Measurements from ENCODE around the gene PRPF40B. TPM values are rescaled to one million over a fixed set of nuclear protein-coding genes. Genes with fewer than 3 reads are reported as not detected.
A peak's percentile ranks its signal among the peaks of the same experiment; 100 is the strongest.

Gene PRPF40B
- total and polyA plus RNA-seq, 12 donors, result 13.4 to 37.5 (median 21.6) TPM

GRCh38 chr12:49661746-49662145 lies 38.4 kb downstream of the PRPF40B start:
- H3K9me3 ChIP-seq, result no peaks in the 10 kb centered on the region
- TF ChIP-seq, protein P1, sequence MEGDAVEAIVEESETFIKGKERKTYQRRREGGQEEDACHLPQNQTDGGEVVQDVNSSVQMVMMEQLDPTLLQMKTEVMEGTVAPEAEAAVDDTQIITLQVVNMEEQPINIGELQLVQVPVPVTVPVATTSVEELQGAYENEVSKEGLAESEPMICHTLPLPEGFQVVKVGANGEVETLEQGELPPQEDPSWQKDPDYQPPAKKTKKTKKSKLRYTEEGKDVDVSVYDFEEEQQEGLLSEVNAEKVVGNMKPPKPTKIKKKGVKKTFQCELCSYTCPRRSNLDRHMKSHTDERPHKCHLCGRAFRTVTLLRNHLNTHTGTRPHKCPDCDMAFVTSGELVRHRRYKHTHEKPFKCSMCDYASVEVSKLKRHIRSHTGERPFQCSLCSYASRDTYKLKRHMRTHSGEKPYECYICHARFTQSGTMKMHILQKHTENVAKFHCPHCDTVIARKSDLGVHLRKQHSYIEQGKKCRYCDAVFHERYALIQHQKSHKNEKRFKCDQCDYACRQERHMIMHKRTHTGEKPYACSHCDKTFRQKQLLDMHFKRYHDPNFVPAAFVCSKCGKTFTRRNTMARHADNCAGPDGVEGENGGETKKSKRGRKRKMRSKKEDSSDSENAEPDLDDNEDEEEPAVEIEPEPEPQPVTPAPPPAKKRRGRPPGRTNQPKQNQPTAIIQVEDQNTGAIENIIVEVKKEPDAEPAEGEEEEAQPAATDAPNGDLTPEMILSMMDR (IDR thresholded peaks at IDR 0.05), result no peak
- no peak for ATAC-seq
- H3K27me3 ChIP-seq, result no peaks in the 10 kb centered on the region
- H3K4me3 ChIP-seq, result no peak overlapping the region
- WGBS, 2 donors, result 79 to 82% methylated on average over 3 of the region's 3 CpGs
- peaks cover 34 to 100% (median 96%) of the 10 kb centered on the region in 9 donors for H3K4me1 ChIP-seq
- H3K36me3 ChIP-seq, result peaks cover 0 to 68% (median 7%) of the 10 kb centered on the region in 9 donors
- intact Hi-C loops (cut with DNase I), result loop anchor here in 1 of 10 donors (5.0 kb wide), 1 partner anchor 41 kb away; no protein-coding TSS in a partner anchor
- H3K27ac ChIP-seq, result peak overlapping the region in 8 of 10 donors; percentile 74 to 97 (median 88)
- DNase-seq, result no peak

DNA sequence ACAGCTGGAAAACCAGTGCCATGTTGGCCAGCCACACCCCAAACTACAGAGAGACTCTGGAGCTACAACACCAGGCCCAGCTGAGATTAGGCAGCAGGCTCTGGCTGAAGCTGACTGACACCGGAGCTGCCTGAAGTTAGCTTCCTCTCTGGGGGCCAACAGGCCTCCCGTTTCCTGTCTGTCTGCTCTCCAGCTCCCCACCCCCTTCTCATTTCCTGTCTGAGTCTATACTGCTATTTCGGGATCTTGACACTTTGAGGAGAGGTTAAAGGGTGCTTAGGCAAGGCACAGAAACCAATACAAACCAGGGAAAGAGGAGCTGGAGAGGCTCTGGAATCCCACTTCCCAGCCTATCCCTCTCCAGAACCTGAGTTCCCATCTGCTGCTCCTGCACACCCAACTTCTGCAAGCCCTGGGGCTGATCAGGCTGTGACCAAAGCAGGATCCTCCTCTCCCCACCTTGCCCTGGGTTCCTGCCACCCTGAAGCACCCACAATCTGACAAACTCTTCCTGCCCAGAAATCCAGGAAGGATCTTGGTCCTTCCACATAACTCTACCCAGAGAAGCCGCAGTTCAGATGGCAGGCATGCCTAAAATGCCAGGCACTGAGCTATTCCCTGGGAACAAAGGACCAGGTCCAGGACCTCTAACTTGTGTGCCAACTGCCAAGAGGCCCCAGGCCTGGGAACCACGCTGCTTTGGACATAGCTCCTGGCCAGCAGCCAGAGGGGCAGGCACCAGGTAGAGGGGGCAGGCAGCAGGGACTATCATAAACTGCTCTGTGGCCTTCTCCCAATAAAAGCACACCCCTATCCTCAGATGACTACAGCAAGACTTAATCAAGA lies 39.9 kb downstream of the PRPF40B start:
- TF ChIP-seq, protein P1 (IDR thresholded peaks at IDR 0.05), result no peak
- Histone ChIP-seq H3K4me3 (peak overlapping the region in 2 of 10 donors; percentile 6 to 7), H3K9me3 (no peaks in the 10 kb centered on the region), H3K4me1 (peaks cover 34 to 100% (median 86%) of the 10 kb centered on the region in 9 donors), H3K27ac (peak overlapping the region; percentile 74 to 97 (median 86)), H3K27me3 (no peaks in the 10 kb centered on the region), H3K36me3 (peaks cover 0 to 53% (median 0%) of the 10 kb centered on the region in 9 donors)
- intact Hi-C loops (cut with DNase I), result loop anchor here in 1 of 10 donors (5.0 kb wide), 1 partner anchor 39 kb away; no protein-coding TSS in a partner anchor
- ATAC-seq (peak; percentile 77 to 93 (median 90)), DNase-seq (peak; percentile 71 to 91)
- 3 to 10% methylated on average over 5 of the region's 5 CpGs for WGBS, 2 donors

GRCh38 chr12:49664167-49664566 lies 40.8 kb downstream of the PRPF40B start:
- WGBS, 2 donors, result 89 to 95% methylated on average over 4 of the region's 4 CpGs
- intact Hi-C loops (cut with DNase I), result loop anchor here in 1 of 10 donors (5.0 kb wide), 1 partner anchor 38 kb away; no protein-coding TSS in a partner anchor

More at GRCh38 chr12:49664167-49664566, 40.8 kb downstream of the PRPF40B start:
- Histone ChIP-seq H3K4me3 (peak overlapping the region in 1 of 10 donors; percentile 3), H3K27me3 (no peaks in the 10 kb centered on the region), H3K36me3 (peaks cover 0 to 44% (median 0%) of the 10 kb centered on the region in 9 donors), H3K27ac (peak overlapping the region; percentile 74 to 97 (median 86)), H3K4me1 (peaks cover 29 to 99% (median 78%) of the 10 kb centered on the region in 9 donors), H3K9me3 (no peaks in the 10 kb centered on the region)
- no peak for ATAC-seq
- DNase-seq, result no peak
- TF ChIP-seq, protein P1 (IDR thresholded peaks at IDR 0.05), result no peak
